ENCODE results near the gene OGA. TPM values are rescaled to one million over a fixed set of nuclear protein-coding genes. Genes with fewer than 3 reads are reported as not detected.

The OGA gene
- total and polyA plus RNA-seq, 2 of the 8 experiments (the other 6 are each of a cell fraction or from before 2014, with no cell fraction given) = 31.2 to 107 TPM

GRCh38 chr10:101814466-101815071 lies 3.7 kb downstream of the OGA start:
- FAIRE-seq (no peak), DNase-seq (ENCODE audit: low read depth in 1 of 2, low spot score in 2 of 2) (no peak)
- Histone ChIP-seq H3K27ac (ENCODE audit: low read depth, low read length) (no peak overlapping the region), H3K27me3 (replicated peaks in 1 of 4; ENCODE audit: control insufficient read depth in 3 of 4, extremely low read depth in 1 of 4, insufficient read depth in 3 of 4, low read length in 3 of 4) (no peaks in the 10 kb centered on the region), H3K36me3 (ENCODE audit: control insufficient read depth in 2 of 4, insufficient read depth in 4 of 4, low read length in 3 of 4) (peaks cover 5 to 37% (median 13%) of the 10 kb centered on the region in 4 experiments; a peak in 7 of 8 replicates), H2BK20ac (ENCODE audit: low read length) (no peak overlapping the region), H3K23ac (ENCODE audit: insufficient read length) (no peak overlapping the region), H2AK5ac (ENCODE audit: low read depth, low read length) (no peak overlapping the region), H3K4ac (replicated peaks; ENCODE audit: insufficient read length, low read depth, low read length) (no peak overlapping the region), H3K23me2 (ENCODE audit: low read depth, low read length) (peaks cover 14% of the 10 kb centered on the region), H2BK12ac (ENCODE audit: low read depth, low read length) (no peak overlapping the region), H3K4me3 (ENCODE audit: extremely low read depth in 1 of 4, insufficient read depth in 2 of 4, low read depth in 3 of 4, low read length in 4 of 4) (peak overlapping the region in 2 of 4 experiments; percentile 77 to 98; a peak in 3 of 8 replicates), H4K8ac (ENCODE audit: extremely low read depth, insufficient read depth, low read length) (no peak overlapping the region), H4K20me1 (replicated peaks in 1 of 2; ENCODE audit: control insufficient read depth in 1 of 2, insufficient read depth in 2 of 2, low read length in 2 of 2) (peaks cover 30 to 36% of the 10 kb centered on the region in 2 experiments), H2BK5ac (ENCODE audit: low read depth, low read length) (no peak overlapping the region), H3K18ac (ENCODE audit: extremely low read depth, low read length) (no peak overlapping the region), H3K56ac (replicated peaks; ENCODE audit: insufficient read length, low read depth, low read length) (no peak overlapping the region), H3K4me2 (ENCODE audit: insufficient read depth in 1 of 2, low read depth in 2 of 2, low read length in 2 of 2) (peak overlapping the region; percentile 29 to 92; a peak in 3 of 4 replicates), H2BK15ac (ENCODE audit: low read length) (no peak overlapping the region), H2AFZ (ENCODE audit: low read length) (no peak overlapping the region), H3K4me1 (replicated peaks in 1 of 4; ENCODE audit: control insufficient read depth in 3 of 4, insufficient read depth in 4 of 4, low read length in 3 of 4) (peaks cover 0 to 5% (median 0%) of the 10 kb centered on the region in 4 experiments; a peak in 3 of 7 replicates), H3K79me2 (ENCODE audit: control insufficient read depth in 1 of 2, insufficient read depth in 2 of 2, low read length in 2 of 2) (peaks cover 47 to 78% of the 10 kb centered on the region in 2 experiments), H3K14ac (ENCODE audit: insufficient read length) (no peak overlapping the region), H3K9me3 (ENCODE audit: insufficient read depth in 2 of 2, low read depth in 1 of 2, low read length in 1 of 2) (no peaks in the 10 kb centered on the region), H3K9ac (replicated peaks in 1 of 4; ENCODE audit: extremely low read depth in 1 of 4, low read depth in 3 of 4, low read length in 3 of 4) (no peak overlapping the region; a peak in 1 of 7 replicates), H4K91ac (replicated peaks; ENCODE audit: insufficient read length, low read length) (no peak overlapping the region), H2BK120ac (replicated peaks; ENCODE audit: low read depth, low read length) (no peak overlapping the region), H4K5ac (ENCODE audit: insufficient read length, low read depth, low read length) (no peak overlapping the region), H3K79me1 (ENCODE audit: low read depth, low read length) (peaks cover 9% of the 10 kb centered on the region)
- POLR2A ChIA-PET (ENCODE audit: partially characterized antibody) = interaction anchor here (0.6 to 6.0 kb wide), 3 partner anchors 17 to 176 kb away, joined by 3 to 100 read pairs (median 66); partner anchors contain the start of gene NPM3
- CTCF ChIA-PET (ENCODE audit: partially characterized antibody) = interaction anchor here (1.2 kb wide), 1 partner anchor 21 kb away, joined by 5 read pairs; no protein-coding TSS in a partner anchor
- WGBS, 2 experiments (ENCODE audit: extremely low coverage in 1 of 2, insufficient coverage in 1 of 2, insufficient read length in 1 of 2, insufficient replicate concordance in 2 of 2, low coverage in 1 of 2, low lambda C conversion rate in 2 of 2, missing lambda C conversion rate in 1 of 2) = 91% methylated on average over 8 of the region's 8 CpGs; no CpG with 5 or more reads in 1 of the 2 experiments
- TF ChIP-seq RFX5 (IDR thresholded peaks at IDR 0.05; ENCODE audit: borderline replicate concordance, low read depth, low read length) (no peak), EP300 (IDR thresholded peaks at IDR 0.05; ENCODE audit: borderline replicate concordance in 1 of 2, low read depth in 2 of 2, low read length in 2 of 2) (no peak)
- TF ChIP-seq, protein P1, sequence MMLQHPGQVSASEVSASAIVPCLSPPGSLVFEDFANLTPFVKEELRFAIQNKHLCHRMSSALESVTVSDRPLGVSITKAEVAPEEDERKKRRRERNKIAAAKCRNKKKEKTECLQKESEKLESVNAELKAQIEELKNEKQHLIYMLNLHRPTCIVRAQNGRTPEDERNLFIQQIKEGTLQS (IDR thresholded peaks at IDR 0.05; ENCODE audit: insufficient read depth, low read depth, low read length) = no peak

Measured in H1 (cell line).